Measurements from ENCODE around the gene ZG16B.
A peak's percentile ranks its signal among the peaks of the same experiment; 100 is the strongest.

The ZG16B gene

GRCh38 chr16:2806286-2806685, 23.8 kb upstream of the ZG16B start:
- no peak for DNase-seq (ENCODE audit: low spot score)

DNA sequence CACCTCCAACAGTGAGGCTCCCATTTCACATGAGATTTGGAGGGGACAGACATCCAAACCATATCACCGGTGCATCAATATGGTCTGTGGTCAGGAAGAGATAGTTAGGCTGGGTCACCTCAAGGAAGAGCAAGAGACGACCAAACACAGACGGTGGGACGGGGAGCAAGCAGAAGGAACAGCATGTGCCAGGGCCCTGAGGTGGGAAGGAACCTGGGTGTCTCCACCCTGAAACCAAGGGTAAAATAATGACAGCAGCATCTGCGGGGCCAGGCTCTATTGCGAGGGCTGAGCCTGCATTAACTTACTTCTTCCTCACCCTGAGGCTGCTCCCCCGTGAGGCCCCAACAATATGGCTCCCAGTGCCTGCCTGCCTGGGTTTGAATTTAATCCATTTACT, 21.9 kb upstream of the ZG16B start:
- DNase-seq (ENCODE audit: low spot score), result no peak

DNA sequence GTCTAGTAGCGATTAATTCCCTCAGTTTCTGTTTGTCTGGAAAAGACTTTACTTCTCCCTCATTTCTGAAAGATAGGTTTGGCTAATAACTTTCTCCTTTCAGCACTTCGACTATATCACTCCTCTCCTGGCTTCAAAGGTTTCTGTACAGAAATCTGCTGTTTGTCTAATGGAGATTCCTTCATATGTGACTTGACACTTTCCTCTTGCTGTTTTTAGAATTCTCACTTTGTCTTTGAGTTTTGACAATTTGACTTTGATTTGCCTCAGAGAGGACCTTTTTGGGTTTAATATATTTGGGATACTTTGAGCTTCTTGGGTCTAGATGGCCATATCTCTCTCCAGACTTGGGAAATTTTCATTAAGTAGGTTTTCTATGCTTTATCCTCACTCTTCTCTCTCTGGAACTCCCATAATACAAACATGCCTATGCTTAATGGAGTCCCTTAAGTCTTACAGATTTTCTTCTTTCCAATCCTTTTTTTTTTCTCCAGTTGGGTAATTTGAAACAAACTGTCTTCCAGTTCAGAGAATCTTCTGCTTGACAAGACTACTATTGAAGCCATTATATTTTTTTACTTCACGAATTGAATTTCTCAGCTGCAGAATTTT, 20.8 kb upstream of the ZG16B start:
- DNase-seq (ENCODE audit: low spot score), result no peak

DNA sequence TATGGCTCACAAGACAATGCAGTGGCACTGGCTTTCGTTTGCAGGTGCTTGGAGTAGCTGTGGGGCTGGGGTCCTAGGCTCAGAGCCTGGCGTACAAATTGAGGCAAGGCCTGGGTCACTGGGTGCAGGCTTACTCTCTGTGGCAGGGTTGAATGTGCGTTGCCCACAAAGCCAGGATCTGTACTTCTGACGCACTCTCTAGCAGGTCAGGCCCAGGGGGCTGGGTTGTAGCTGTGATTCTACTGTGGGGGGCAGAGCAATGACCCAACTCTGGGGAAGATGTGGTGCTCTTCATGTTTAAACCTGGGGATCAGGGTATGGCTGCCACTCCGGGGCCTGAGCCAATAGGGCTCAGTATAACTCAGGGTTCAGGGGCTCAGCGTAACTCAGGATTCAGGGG, 19.5 kb upstream of the ZG16B start:
- DNase-seq (ENCODE audit: low spot score), result no peak

GRCh38 chr16:2811703-2812471, 18.2 kb upstream of the ZG16B start:
- DNase-seq (ENCODE audit: low spot score), result no peak

- no peak for DNase-seq (ENCODE audit: low spot score)
Measured at GRCh38 chr16:2813771-2814221, 16.3 kb upstream of the ZG16B start.

- DNase-seq (ENCODE audit: low spot score), result no peak
Measured at GRCh38 chr16:2814551-2815298, 15.4 kb upstream of the ZG16B start.

DNA sequence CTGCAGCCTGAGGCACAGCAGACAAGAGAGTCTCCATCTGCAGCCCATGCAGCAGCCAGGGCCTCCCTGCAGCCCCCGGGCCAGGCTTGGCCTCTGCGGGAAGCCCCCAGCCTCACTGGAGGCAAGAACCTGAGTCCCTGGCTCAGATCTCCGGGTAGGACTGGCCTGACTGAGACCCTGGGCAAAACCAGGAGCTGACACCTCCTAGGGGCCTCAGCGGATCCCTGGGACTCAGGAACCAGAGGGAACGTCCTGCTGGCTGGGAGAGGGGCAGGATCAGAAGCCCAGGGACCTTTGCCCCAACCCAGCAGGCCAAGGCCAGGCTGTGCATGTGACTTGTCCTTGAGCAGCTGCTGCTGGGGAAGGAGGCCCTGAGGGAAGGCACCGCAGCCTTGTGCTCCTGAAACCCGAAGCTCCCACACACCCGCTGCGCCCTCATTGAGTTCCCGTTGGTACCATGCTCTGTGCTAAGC, 14.8 kb upstream of the ZG16B start:
- DNase-seq (ENCODE audit: low spot score), result no peak

DNA sequence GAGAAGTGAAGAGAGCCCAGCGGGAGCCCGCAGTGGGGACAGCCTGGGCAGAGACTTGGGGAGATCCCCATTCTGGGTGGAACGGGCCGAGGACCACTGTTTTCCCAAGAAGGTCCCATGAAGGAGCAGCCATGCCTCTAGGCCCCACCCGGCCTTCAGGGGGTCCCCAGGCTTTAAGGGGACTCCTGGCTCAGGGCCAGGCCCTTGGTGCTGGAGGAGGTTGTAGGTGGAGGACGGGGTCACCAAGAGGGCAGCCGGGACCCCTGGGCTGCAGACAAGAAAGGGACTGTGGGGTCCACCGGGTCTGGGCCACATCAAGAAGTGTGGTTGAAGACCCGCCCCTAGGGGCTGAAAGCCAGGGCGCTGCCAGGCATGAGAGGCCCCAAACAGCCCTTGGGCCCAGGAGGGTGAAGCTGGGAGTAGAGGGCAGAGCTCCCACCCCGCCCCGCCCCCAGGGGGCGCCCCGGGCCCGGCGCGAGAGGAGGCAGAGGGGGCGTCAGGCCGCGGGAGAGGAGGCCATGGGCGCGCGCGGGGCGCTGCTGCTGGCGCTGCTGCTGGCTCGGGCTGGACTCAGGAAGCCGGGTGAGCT, 13.3 kb upstream of the ZG16B start, which contains the start of gene PRSS21:
Gene PRSS21 (plus strand): TSS at position 487 of the 589 bp plus-strand sequence. CDS start 32 bp downstream, at position 519.
- DNase-seq (ENCODE audit: low spot score), result no peak

DNA sequence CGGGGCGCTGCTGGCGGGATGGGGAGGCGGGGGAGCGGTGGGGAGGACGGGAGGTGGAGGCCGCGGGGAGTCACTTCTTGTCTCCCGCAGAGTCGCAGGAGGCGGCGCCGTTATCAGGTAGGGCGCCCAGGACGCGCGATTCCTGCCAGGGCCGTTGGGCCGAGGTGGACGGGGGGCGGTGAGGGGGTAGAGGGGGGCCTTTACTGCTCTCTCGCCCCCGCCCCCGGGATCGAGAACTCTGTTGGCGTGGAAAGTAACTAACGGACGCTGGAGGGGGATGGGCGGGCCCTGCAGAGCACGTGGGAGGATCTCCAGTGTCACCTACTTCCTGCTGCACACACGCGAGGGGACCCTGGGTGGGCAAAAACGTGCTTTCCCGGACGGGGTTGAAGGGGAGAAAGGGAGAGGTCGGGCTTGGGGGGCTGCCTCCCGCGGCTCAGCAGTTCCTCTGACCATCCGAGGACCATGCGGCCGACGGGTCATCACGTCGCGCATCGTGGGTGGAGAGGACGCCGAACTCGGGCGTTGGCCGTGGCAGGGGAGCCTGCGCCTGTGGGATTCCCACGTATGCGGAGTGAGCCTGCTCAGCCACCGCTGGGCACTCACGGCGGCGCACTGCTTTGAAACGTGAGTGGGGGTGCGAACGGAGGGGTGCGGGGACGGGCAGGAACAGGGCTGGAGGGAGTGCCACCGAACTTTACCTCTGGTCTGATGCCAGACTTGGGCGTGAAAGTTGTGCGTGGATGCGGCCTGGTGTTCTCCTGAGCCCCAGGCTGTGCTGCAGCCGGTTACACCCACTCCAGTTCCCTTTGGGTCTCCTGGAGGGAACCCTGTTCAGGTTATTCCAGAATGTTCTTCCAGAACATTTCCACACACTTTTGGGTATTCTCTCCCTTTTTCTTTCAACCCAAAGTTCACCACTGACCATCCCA, 12.5 kb upstream of the ZG16B start:
- no peak for DNase-seq (ENCODE audit: low spot score)

GRCh38 chr16:2818272-2818876, 11.7 kb upstream of the ZG16B start:
- DNase-seq (ENCODE audit: low spot score), result no peak

GRCh38 chr16:2819179-2819938, 10.7 kb upstream of the ZG16B start:
- no peak for DNase-seq (ENCODE audit: low spot score)

DNA sequence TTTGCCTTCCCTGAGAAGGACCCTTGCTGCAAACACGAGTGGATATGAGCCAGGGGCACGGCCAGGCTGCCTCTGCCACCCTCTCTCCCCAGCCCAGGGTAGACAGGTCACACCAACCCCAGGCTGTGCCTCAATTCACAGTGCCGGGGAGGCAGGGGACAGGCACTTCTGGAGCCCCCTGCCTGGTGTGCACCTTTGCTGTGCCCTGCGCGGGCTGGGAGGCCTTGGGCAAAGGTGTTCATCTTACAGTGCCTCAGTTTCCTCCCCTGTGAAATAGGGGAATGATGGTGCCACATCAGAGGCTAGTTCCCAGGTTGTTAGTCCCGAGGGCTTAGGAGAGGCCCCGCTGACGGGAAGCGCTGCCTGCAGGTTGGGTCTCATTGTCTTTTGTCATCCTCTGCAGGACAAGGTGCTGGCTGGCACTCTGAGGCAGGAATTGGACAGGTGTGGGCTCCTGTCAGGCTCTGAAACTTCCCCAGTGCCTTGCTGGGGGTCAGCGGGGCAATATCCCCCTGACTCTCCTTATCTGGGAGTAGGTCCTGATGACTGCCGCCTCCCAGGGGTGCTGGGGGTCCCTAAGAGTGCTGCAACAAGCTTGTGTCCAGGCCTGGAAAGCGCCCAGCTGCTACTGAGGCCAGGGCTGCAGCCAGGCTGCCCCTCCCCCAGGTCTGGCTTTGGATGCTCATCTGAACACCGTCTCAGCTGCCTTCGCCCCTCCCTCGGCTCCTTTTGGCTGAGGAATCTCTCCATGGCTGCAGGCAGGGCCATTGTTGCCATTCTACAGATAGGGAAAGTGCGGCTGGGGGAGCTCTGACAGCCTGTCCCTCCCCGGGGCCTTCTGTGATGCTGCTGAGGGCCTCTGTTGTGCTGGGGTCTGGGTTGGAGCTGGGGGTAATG, 9.9 kb upstream of the ZG16B start:
- DNase-seq (ENCODE audit: low spot score), result no peak

- DNase-seq (ENCODE audit: low spot score), result no peak
Measured at GRCh38 chr16:2820836-2821486, 9.1 kb upstream of the ZG16B start.

DNA sequence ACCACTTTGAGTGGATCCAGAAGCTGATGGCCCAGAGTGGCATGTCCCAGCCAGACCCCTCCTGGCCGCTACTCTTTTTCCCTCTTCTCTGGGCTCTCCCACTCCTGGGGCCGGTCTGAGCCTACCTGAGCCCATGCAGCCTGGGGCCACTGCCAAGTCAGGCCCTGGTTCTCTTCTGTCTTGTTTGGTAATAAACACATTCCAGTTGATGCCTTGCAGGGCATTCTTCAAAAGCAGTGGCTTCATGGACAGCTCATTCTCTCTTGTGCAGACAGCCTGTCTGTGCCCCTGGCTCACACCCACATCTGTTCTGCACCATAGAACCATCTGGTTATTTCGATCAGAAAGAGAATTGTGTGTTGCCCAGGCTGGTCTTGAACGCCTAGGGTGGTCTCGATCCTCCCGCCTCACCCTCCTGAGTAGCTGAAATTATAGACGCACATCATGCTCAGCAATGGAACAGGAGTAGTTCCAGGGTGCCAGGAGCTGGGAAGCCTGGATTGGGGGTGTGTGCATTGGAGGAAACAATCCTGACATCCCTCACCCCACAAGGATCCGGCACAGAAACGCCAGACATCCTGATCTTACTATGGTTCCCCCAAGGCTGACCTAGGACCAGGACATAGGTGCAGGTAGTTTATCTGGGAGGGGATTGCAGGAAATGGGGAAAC, 8.5 kb upstream of the ZG16B start:
- peak; percentile 24 for DNase-seq (ENCODE audit: low spot score)

DNA sequence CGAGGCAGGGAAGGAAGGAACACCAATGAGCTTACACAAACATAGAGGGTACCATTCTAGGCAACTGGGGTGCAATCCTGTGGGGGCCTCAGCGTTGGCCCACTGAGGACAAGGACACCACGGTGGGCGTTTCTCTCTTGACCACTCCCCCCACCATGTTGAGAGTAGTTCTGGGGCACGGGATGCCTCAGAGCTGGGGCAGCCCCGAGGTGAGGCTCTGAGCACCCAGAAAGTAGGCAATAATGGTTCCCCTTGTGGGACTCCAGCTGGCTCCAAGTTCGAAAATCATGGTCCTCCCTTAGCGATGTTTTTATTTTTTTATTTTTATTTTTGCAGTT, 8.0 kb upstream of the ZG16B start:
- no peak for DNase-seq (ENCODE audit: low spot score)

DNA sequence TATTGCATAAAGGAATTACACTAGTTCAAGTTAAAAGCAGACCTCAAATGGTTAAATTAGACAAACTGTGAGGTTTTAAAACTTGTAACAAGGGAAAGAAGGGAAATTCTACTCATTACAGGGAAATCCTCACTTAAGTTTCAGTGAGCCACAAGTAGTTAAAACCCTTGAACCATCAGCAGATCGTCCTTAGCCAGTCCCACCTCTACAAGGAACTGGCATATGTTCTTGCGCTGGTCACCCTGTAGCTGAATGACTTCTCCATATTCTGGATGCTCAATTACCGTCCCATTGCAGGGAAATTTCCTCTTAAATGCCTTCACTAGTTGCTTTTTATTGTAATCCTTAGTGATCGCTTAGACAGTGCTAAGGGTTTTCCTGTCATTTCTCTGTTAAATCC, 7.6 kb upstream of the ZG16B start:
- DNase-seq (ENCODE audit: low spot score), result no peak

- no peak for DNase-seq (ENCODE audit: low spot score)
Measured at GRCh38 chr16:2824626-2825025, 5.5 kb upstream of the ZG16B start.
